Glutamatergic neuron (in vitro differentiated cells): Measurements from ENCODE around the gene TWNK. TPM values are rescaled to one million over a fixed set of nuclear protein-coding genes. Genes with fewer than 3 reads are reported as not detected.

ENCODE experiments used
- DNase-seq: peaks from one replicate; pipeline ENCODE4 v3.0.0; 2022
- H3K27ac Mint-ChIP-seq: one replicate; pipeline ENCODE4 v1.8.0; 2020; ENCODE audit warnings: mild to moderate bottlenecking, mixed read lengths, inconsistent platforms; ENCODE audit not compliant: unreplicated experiment
- H3K27me3 Mint-ChIP-seq: one replicate; pipeline ENCODE4 v1.8.0; 2020; ENCODE audit warnings: mild to moderate bottlenecking, moderate library complexity, mixed read lengths, inconsistent platforms; ENCODE audit not compliant: unreplicated experiment
- H3K36me3 Mint-ChIP-seq: one replicate; pipeline ENCODE4 v1.8.0; 2020; ENCODE audit warnings: mild to moderate bottlenecking, mixed read lengths, inconsistent platforms; ENCODE audit not compliant: unreplicated experiment
- H3K4me1 Mint-ChIP-seq: one replicate; pipeline ENCODE4 v1.8.0; 2020; ENCODE audit warnings: mild to moderate bottlenecking, low read depth, mixed read lengths, inconsistent platforms; ENCODE audit not compliant: unreplicated experiment
- H3K4me3 Mint-ChIP-seq: one replicate; pipeline ENCODE4 v1.8.0; 2020; ENCODE audit warnings: mild to moderate bottlenecking, mixed read lengths, inconsistent platforms; ENCODE audit not compliant: unreplicated experiment
- H3K9me3 Mint-ChIP-seq: one replicate; pipeline ENCODE4 v1.8.0; 2020; ENCODE audit warnings: mild to moderate bottlenecking, moderate library complexity, mixed read lengths, inconsistent platforms; ENCODE audit not compliant: unreplicated experiment
- total RNA-seq: library from RNA; stranded (reverse); fragmentation: NEBNext Ultra II Directional; extraction: Animal tissue kit (Norgen Biotek cat#: 25700); gene quantifications from one replicate; pipeline ENCODE4 v1.2.1, GENCODE V29; 2021; ENCODE audit not compliant: unreplicated experiment
- TF ChIP-seq, protein P1 (sequence below): fragments of 200-600 bp; sonication (generic); IDR thresholded peaks from one replicate; pipeline ENCODE4 v1.5.0; 2021; ENCODE audit not compliant: partially characterized antibody, unreplicated experiment

Gene TWNK
- total RNA-seq, 1 donor from 2014 or later = 10.1 TPM

- no peak for DNase-seq
- peaks cover 12% of the 10 kb centered on the region for H3K9me3 Mint-ChIP-seq
- H3K27ac Mint-ChIP-seq = peak overlapping the region; percentile 92
- peaks cover 13% of the 10 kb centered on the region for H3K4me1 Mint-ChIP-seq
- TF ChIP-seq, protein P1, sequence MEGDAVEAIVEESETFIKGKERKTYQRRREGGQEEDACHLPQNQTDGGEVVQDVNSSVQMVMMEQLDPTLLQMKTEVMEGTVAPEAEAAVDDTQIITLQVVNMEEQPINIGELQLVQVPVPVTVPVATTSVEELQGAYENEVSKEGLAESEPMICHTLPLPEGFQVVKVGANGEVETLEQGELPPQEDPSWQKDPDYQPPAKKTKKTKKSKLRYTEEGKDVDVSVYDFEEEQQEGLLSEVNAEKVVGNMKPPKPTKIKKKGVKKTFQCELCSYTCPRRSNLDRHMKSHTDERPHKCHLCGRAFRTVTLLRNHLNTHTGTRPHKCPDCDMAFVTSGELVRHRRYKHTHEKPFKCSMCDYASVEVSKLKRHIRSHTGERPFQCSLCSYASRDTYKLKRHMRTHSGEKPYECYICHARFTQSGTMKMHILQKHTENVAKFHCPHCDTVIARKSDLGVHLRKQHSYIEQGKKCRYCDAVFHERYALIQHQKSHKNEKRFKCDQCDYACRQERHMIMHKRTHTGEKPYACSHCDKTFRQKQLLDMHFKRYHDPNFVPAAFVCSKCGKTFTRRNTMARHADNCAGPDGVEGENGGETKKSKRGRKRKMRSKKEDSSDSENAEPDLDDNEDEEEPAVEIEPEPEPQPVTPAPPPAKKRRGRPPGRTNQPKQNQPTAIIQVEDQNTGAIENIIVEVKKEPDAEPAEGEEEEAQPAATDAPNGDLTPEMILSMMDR = no peak
- H3K4me3 Mint-ChIP-seq = peak overlapping the region; percentile 89
- H3K27me3 Mint-ChIP-seq = peaks cover 11% of the 10 kb centered on the region
- H3K36me3 Mint-ChIP-seq = no peaks in the 10 kb centered on the region
Observed at GRCh38 chr10:101000127-101000914, 13.0 kb downstream of the TWNK start.

DNA sequence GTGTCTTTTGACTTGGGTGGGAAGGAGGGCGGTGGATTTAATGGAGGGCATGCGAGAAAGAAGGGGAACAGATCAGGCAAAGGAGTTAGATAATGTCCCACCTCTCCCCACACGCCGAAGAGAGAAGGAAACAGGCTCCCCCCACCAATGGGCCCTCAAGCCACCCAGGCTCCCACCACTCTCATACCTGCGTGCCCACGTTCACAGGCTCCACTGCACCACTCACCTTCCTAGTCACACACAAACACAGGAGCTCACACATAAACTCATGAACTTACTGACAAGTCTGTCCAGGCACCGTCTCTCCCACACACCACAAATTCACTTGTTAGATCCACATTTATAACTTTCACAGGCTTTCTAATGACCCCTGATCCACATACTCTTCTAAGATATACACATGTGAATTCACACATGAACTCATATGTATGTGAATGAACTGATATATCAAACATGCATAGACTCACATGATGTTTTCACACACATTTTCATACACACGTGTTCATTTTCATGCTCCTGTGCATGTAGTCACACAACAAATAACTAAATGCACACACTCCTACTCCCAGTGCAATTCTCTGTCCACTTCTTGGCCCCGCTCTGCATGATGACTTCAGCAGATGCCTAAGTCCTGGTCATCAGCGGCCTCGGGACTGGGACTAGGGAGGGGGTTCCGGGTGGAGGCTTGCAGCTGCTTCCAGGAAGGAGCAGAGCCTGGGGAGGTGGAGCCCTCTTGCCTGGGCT, 13.7 kb downstream of the TWNK start:
- DNase-seq = no peak
- Mint-ChIP-seq H3K36me3 (no peaks in the 10 kb centered on the region), H3K4me1 (peaks cover 13% of the 10 kb centered on the region)

DNA sequence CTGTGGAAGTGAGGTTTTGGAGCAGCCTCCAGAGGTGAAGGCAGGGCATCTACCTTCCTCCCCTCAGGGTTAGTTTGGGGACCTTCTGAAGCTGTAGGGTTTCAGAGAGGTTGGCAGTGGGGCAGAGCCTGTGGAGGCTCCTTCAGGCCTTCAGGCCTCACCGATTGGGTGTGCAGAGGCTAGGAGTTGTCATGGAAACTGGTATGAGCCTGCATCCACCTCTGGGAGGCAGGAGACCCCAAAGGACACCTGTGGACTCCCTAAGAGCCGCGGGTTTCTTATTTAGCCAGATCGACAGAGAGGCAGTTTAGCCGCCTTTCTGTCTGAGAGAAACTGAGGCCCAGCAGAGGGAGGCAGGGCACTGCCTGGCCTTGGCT, 14.3 kb downstream of the TWNK start:
- TF ChIP-seq, protein P1 = no peak
- no peaks in the 10 kb centered on the region for H3K36me3 Mint-ChIP-seq
- peaks cover 13% of the 10 kb centered on the region for H3K4me1 Mint-ChIP-seq
- H3K9me3 Mint-ChIP-seq = peaks cover 14% of the 10 kb centered on the region
- no peak overlapping the region for H3K27ac Mint-ChIP-seq
- peak overlapping the region; percentile 89 for H3K4me3 Mint-ChIP-seq
- peaks cover 11% of the 10 kb centered on the region for H3K27me3 Mint-ChIP-seq
- no peak for DNase-seq

More for the DNA sequence above, 13.7 kb downstream of the TWNK start:
- TF ChIP-seq, protein P1 = no peak
- Mint-ChIP-seq H3K9me3 (peaks cover 12% of the 10 kb centered on the region), H3K27ac (peak overlapping the region; percentile 77), H3K4me3 (peak overlapping the region; percentile 89), H3K27me3 (peaks cover 11% of the 10 kb centered on the region)

GRCh38 chr10:101002456-101002855, 15.1 kb downstream of the TWNK start:
- peaks cover 11% of the 10 kb centered on the region for H3K27me3 Mint-ChIP-seq
- peaks cover 13% of the 10 kb centered on the region for H3K4me1 Mint-ChIP-seq
- no peaks in the 10 kb centered on the region for H3K36me3 Mint-ChIP-seq
- H3K4me3 Mint-ChIP-seq = no peak overlapping the region
- TF ChIP-seq, protein P1 = no peak
- H3K27ac Mint-ChIP-seq = no peak overlapping the region
- DNase-seq = no peak
- H3K9me3 Mint-ChIP-seq = peaks cover 14% of the 10 kb centered on the region

- peaks cover 7% of the 10 kb centered on the region for H3K9me3 Mint-ChIP-seq
- peaks cover 5% of the 10 kb centered on the region for H3K27me3 Mint-ChIP-seq
- H3K4me1 Mint-ChIP-seq = peaks cover 13% of the 10 kb centered on the region
- TF ChIP-seq, protein P1 = no peak
- H3K36me3 Mint-ChIP-seq = no peaks in the 10 kb centered on the region
- no peak overlapping the region for H3K27ac Mint-ChIP-seq
- DNase-seq = no peak
- H3K4me3 Mint-ChIP-seq = no peak overlapping the region
Observed at GRCh38 chr10:101003639-101004206, 16.4 kb downstream of the TWNK start.
